Breast epithelium (tissue), 4 donors: Measurements from ENCODE around the gene MYLK2. TPM values are rescaled to one million over a fixed set of nuclear protein-coding genes. Genes with fewer than 3 reads are reported as not detected.

ENCODE experiments used
- DNase-seq, 2 donors: peaks; one replicate each; pipeline ENCODE4 v3.0.0-alpha.2; 2019; ENCODE audit warnings: low spot score in 2 of 2
- H3K27ac ChIP-seq, 2 donors: fragments of 200-600 bp; sonication (generic) in 1 of 2; one replicate each; pipeline ENCODE4 v1.5.1; 2016 to 2019; ENCODE audit warnings: mild to moderate bottlenecking in 1 of 2
- H3K27me3 ChIP-seq, 2 donors: fragments of 200-600 bp; sonication (generic) in 1 of 2; one replicate each; pipeline versions ENCODE4 v1.5.1 to v1.6.0; 2017 to 2019; ENCODE audit warnings: control low read depth in 1 of 2, mild to moderate bottlenecking in 1 of 2
- H3K36me3 ChIP-seq: fragments of 200-600 bp; one replicate; pipeline ENCODE4 v1.5.1; 2019
- H3K4me1 ChIP-seq, 2 donors: fragments of 200-600 bp; sonication (generic); one replicate each; pipeline ENCODE4 v1.5.1; 2016 to 2019; ENCODE audit warnings: control low read depth in 1 of 2
- H3K4me3 ChIP-seq, 3 donors: fragments of 200-600 bp; sonication (generic); 1 replicate in 2 of 3; 2 replicates in 1 of 3; pipeline ENCODE4 v1.5.1; 2016 to 2019; ENCODE audit warnings: mild to moderate bottlenecking in 3 of 3, moderate library complexity in 2 of 3
- H3K9me3 ChIP-seq, 2 donors: fragments of 200-600 bp; sonication (generic) in 1 of 2; one replicate each; pipeline ENCODE4 v1.5.1; 2016 to 2019; ENCODE audit warnings: control low read depth in 1 of 2
- POLR2A ChIP-seq: fragments of 450-650 bp; IDR thresholded peaks from one replicate; pipeline ENCODE4 v1.6.1; 2016; ENCODE audit warnings: antibody characterized with exemption, mild to moderate bottlenecking, moderate library complexity
- POLR2AphosphoS5 ChIP-seq, 3 donors: sonication (generic); formaldehyde crosslinking; IDR thresholded peaks; one replicate each; pipeline ENCODE4 v1.6.1; 2017; ENCODE audit warnings: antibody characterized with exemption in 3 of 3
- intact Hi-C: fragments of 100-400 bp; cut with DNase I; formaldehyde crosslinking; loops from one replicate; pipeline ENCODE4 v1.15.1; 2023; ENCODE audit warnings: low total_unique reads
- total RNA-seq, 3 donors: library from RNA; depleted of rRNA; stranded (reverse); fragments of >200 nt; gene quantifications; one replicate each; pipeline ENCODE4 v1.1.0, GENCODE V29; 2016
- TF ChIP-seq, protein P1 (sequence below), 3 donors: fragments of 450-650 bp; IDR thresholded peaks; one replicate each; pipeline ENCODE4 v1.5.1; 2016 to 2017; ENCODE audit warnings: antibody characterized with exemption in 3 of 3, mild to moderate bottlenecking in 3 of 3, moderate library complexity in 3 of 3

Gene MYLK2
- total RNA-seq, result not detected

DNA sequence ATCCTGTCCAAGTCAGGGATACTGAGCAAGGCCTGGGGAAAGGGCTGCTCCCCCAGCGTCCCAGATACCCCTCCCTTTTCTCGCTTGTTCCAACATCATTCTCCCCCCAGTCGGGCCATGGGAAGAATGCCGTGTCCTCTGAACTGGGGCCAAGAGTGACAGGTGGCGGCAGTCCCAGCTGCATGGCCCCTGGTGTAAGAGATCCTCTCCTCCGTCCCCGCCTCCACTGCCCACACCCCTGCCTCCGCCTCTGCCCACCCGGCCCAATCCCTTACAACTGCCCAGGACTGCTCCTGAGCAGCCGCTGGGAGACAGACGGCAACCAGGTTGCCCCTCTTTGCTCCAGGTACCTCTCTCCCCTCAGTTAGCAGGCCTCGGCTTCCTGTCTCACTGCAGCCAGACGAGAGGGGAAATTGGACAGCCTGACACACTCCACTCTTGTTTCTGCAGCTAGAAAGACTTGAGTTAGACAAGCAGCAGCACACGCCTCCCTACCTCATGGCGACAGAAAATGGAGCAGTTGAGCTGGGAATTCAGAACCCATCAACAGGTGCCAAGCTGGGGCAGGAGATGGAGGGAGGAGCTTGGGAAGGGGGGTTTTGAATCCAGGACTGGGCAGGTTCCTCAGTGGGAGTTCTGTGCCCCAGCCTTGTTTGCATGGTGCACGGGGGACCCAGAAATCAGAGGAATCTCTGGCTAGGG is at the start of gene MYLK2:
Gene MYLK2 (plus strand): TSS at position 274 of the 702 bp plus-strand sequence. CDS start 225 bp downstream, at position 499.
- H3K27ac ChIP-seq, result no peak within 1 kb of the TSS
- intact Hi-C loops, result no loop called here

DNA sequence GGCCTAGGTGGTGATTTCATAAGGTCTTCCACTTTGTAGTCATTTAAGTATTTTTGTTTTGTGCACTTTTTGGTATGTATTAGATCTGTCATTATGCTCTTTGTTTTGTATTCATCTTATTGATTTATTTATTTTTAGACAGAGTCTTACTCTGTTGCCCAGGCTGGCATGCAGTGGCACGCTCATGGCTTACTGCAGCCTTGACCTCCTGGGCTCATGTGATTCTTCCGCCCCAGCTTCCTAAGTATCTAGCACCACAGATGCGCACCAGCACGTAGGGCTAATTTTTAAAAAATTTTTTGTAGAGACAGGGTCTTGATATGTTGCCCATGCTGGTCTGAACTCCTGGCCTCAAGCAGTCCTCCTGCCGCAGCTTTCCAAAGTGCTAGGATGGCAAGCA is 49.5 kb upstream of the MYLK2 start:
- intact Hi-C loops, result no loop called here
- no peak for DNase-seq
- no peaks in the 10 kb centered on the region for H3K9me3 ChIP-seq
- H3K4me3 ChIP-seq, result no peak overlapping the region
- TF ChIP-seq POLR2AphosphoS5 (IDR thresholded peaks at IDR 0.05) (no peak), POLR2A (no peak)
- TF ChIP-seq, protein P1, sequence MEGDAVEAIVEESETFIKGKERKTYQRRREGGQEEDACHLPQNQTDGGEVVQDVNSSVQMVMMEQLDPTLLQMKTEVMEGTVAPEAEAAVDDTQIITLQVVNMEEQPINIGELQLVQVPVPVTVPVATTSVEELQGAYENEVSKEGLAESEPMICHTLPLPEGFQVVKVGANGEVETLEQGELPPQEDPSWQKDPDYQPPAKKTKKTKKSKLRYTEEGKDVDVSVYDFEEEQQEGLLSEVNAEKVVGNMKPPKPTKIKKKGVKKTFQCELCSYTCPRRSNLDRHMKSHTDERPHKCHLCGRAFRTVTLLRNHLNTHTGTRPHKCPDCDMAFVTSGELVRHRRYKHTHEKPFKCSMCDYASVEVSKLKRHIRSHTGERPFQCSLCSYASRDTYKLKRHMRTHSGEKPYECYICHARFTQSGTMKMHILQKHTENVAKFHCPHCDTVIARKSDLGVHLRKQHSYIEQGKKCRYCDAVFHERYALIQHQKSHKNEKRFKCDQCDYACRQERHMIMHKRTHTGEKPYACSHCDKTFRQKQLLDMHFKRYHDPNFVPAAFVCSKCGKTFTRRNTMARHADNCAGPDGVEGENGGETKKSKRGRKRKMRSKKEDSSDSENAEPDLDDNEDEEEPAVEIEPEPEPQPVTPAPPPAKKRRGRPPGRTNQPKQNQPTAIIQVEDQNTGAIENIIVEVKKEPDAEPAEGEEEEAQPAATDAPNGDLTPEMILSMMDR (IDR thresholded peaks at IDR 0.05), result no peak
- no peaks in the 10 kb centered on the region for H3K27me3 ChIP-seq
- H3K27ac ChIP-seq, result no peak overlapping the region
- H3K4me1 ChIP-seq, result no peaks in the 10 kb centered on the region
- no peaks in the 10 kb centered on the region for H3K36me3 ChIP-seq

More for the DNA sequence above, at the start of gene MYLK2:
- no peak within 1 kb of the TSS for H3K4me3 ChIP-seq
- H3K36me3 ChIP-seq, result no peaks in the 10 kb centered on the region
- H3K9me3 ChIP-seq, result no peaks in the 10 kb centered on the region
- DNase-seq, result no peak
- no peaks in the 10 kb centered on the region for H3K27me3 ChIP-seq
- TF ChIP-seq, protein P1 (IDR thresholded peaks at IDR 0.05), result no peak
- no peak for TF ChIP-seq POLR2AphosphoS5 (IDR thresholded peaks at IDR 0.05)
- no peak for TF ChIP-seq POLR2A
- no peaks in the 10 kb centered on the region for H3K4me1 ChIP-seq

- Histone ChIP-seq H3K4me3 (peak overlapping the region in 1 of 3 donors; percentile 28), H3K4me1 (no peaks in the 10 kb centered on the region), H3K9me3 (no peaks in the 10 kb centered on the region), H3K27me3 (no peaks in the 10 kb centered on the region), H3K36me3 (no peaks in the 10 kb centered on the region), H3K27ac (no peak overlapping the region)
- intact Hi-C loops, result no loop called here
- TF ChIP-seq, protein P1 (IDR thresholded peaks at IDR 0.05), result no peak
- TF ChIP-seq POLR2AphosphoS5 (IDR thresholded peaks at IDR 0.05) (no peak), POLR2A (no peak)
- no peak for DNase-seq
Observed at GRCh38 chr20:31770243-31770642, 48.9 kb upstream of the MYLK2 start.

DNA sequence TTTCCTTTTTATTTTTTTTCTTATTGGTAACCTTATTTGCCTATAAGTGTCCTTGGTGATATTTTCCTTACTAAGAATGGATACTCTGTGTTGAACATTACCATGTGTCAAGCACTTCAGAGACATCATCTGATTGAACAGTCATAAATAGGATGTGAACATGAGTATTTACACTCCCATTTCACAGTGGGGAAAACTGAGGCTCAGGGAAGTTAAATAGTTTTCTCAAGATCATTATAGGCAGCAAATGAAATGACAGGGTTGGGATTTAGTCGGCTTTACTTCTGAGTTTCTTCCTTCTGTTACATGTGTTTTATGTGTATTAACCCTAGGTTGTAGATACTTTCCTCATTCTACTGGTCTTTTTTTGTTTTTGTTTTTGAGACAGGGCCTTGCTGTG is 44.7 kb upstream of the MYLK2 start:
- H3K27me3 ChIP-seq, result no peaks in the 10 kb centered on the region
- no peak for TF ChIP-seq POLR2AphosphoS5 (IDR thresholded peaks at IDR 0.05)
- no peak for TF ChIP-seq POLR2A
- TF ChIP-seq, protein P1 (IDR thresholded peaks at IDR 0.05), result no peak
- intact Hi-C loops, result no loop called here

GRCh38 chr20:31780839-31781238 is 38.3 kb upstream of the MYLK2 start:
- H3K27ac ChIP-seq, result no peak overlapping the region
- no peak for DNase-seq
- no peaks in the 10 kb centered on the region for H3K36me3 ChIP-seq
- H3K27me3 ChIP-seq, result no peaks in the 10 kb centered on the region
- H3K4me1 ChIP-seq, result no peaks in the 10 kb centered on the region
- H3K9me3 ChIP-seq, result no peaks in the 10 kb centered on the region
- intact Hi-C loops, result no loop called here
- H3K4me3 ChIP-seq, result no peak overlapping the region
- TF ChIP-seq POLR2A, result no peak
- no peak for TF ChIP-seq POLR2AphosphoS5 (IDR thresholded peaks at IDR 0.05)
- TF ChIP-seq, protein P1 (IDR thresholded peaks at IDR 0.05), result no peak

More for the DNA sequence above, 44.7 kb upstream of the MYLK2 start:
- no peaks in the 10 kb centered on the region for H3K36me3 ChIP-seq
- H3K4me3 ChIP-seq, result no peak overlapping the region
- H3K9me3 ChIP-seq, result no peaks in the 10 kb centered on the region
- DNase-seq, result no peak
- H3K27ac ChIP-seq, result no peak overlapping the region
- no peaks in the 10 kb centered on the region for H3K4me1 ChIP-seq
